Measurements from ENCODE around the gene GZF1.

GZF1 gene

DNA sequence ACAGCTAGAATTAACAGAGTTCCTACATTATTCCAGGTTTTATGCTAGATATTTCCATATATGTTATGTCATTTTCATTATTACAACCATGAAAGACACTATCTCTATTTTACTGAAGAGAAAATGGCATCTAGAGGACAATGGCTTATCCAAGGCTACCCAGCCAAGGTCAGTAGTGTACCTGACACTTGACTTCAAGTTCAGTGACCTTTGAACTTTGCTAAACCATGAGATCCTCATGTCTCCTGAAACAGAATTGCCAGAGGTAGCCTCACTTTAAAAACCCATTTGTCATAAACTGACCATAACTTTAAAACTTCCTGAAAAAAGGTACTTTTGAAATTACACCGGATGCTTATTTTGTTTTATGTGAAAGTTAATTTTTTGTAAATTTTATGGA lies 44.9 kb downstream of the GZF1 start:
- DNase-seq = no peak

DNA sequence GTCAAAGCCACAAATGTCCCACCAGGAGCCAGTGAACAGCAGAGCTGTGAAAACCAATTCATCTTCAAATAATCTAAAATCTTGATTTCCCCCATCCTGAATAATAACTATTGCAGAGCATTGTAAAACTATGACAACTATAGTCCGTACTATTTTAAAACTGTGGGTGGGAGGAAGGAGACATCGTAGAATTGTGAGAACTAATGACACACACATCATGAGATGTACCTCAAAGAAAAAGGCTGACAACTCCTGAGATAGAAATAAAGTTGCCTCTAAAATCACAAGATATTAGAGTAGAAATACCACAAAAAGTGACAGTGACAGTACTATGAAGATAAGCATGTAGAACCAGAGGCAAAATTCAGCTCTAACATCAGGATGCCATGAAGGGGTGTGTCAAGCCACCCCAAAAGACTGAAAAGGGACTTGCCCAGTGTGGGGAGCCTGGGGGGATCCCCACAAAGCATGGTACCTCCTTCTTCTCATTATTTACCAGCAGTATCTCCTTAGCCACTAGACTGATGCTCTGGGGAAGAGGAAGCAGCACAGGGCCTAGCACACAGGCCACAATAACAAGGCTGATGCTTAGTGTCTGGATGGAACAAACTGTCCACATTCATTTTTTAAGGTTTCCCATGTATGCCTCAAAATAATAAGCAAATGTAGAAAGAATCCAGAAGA lies 45.9 kb downstream of the GZF1 start:
- no peak for DNase-seq

DNA sequence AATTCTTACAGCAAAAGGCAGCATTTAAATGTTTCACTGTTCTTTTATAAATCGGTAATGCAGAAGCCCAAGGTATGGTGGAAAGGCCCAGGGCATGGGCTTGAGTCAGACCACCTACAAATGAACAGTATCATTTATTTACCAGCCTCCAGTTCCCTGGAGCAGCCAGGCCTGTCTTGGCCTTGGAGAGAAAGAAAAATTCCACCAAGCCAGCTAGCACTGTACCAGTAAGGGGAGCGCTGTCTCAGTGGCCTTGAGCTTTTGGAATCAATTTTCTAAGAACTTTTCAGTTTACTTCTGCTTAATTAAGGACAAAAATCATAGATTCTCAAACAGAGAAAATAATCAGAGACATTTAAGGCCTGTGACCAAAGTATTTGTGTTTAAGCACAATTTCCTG lies 47.0 kb downstream of the GZF1 start:
- no peak for DNase-seq

DNA sequence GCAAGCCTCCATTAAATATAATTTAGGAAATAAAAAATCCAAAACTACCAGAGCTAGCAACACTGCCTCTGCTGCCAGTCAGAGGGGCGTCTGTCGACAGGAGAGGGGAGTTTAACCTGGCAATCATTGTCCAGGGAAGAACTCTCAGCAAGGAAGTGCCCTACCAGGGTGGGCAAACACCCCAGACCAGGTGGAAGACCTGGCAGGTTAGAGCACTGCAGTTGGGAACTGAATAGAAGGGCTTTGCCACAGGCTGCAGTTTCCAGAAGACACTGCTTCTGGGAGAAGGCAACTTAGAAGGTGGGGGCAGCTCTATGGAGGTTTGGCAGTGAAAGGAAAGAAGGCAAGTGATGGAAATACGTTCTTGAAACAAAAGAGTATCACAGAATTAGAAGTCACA lies 47.8 kb downstream of the GZF1 start:
- DNase-seq = no peak

DNA sequence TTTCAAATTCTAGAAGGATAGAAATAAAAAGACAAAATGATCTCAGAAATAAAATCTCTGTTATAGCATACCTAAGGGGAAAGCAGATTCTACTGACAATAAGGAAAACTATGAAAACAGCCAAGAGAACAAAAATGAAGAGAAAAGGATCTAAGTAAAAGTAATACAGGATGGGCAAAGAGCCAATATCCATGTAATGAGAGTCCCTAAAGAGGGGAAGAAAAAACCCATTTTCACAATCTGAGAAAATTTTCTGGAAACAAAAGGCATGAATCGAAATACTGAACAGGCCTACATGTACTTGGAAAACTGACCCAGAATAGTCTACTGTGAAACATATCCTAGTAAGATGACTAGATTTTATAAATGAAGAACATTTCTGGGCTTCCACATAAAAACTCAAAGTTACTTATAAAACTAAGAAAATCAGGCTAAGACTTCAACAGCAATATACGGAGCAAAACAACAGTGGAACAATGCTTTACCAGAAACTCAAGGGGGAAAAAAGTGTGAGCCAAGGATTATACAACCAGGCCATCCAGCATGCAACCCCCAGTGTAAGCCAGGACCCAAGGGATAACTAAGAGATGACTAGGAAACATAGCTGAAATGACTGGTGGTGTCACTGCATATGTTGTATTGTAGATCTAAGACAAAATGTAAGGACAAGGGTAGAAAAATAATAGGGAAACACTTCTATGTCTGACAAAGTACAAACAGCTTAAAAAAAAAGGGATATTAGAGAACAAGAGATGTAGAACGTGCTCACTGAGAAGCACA lies 49.1 kb downstream of the GZF1 start:
- no peak for DNase-seq

DNA sequence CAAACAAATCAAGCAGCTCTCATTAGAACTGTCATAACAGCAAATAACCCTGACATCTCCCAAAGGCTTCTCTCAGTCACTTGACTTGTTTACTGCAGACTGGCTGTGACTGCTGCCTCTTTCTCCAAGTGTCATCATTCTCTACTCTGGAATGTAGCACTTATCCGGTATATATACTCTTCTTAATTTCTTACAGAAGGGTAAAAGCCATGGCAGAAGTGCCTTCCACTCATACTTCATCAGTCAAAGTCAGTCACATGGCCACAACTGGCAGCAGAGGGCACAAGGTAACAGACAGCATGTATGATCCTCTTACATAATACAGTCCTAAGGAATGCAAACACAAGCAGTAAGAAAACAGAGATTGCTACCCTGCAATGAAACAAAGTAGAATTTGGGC lies 50.0 kb downstream of the GZF1 start:
- DNase-seq = no peak

DNA sequence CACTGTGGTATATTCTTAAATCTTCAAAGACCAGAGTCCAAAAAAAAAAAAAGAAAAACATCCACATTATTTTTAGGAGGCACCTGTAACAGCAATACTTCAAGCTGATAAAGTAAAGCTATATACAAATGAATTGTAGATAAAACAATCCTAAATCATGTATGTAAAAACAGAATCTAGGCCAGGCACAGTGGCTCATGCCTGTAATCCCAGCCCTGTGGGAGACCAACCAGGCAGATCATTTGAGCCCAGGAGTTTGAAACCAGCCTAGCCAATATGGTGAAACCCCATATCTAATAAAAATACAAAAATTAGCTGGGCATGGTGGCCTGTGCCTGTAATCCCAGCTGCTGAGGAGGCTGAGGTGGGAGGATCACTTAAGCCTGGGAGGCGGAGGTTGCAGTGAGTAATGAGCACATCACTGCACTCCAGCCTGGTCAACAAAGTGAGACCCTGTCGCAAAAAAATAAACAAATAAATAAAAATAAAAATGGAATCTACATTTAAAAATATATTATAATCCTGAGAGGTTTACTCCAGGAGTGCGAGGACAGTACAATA lies 52.0 kb downstream of the GZF1 start:
- no peak for DNase-seq

DNA sequence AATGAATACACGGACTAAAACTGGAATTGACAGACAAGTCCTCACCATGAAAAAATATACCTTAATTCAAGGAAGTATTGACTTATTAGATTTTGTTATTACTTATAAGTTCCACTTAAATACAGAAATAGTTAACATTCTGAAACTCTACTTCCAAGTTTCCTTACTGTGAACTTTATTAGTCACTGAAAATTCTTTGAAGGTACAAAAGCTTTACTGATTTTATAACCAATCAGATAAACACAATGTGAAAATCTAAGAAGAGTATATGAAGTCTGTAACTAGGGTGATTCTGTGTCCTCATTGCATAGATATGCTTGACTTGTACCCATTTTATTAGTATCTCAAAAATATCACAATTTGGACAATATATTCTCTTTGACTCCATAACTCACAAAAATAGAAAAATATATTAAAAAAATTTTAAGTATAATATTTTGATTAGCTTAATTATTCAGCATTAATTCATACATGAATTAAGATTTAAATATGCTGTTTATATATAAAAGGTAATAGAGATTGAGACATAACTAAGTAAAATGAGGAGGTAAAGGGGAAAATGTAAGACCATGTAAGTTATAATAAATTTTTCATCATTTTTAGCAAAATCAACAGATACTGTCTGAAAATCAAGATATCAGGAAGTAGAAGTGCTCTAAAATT lies 52.7 kb downstream of the GZF1 start:
- no peak for DNase-seq

DNA sequence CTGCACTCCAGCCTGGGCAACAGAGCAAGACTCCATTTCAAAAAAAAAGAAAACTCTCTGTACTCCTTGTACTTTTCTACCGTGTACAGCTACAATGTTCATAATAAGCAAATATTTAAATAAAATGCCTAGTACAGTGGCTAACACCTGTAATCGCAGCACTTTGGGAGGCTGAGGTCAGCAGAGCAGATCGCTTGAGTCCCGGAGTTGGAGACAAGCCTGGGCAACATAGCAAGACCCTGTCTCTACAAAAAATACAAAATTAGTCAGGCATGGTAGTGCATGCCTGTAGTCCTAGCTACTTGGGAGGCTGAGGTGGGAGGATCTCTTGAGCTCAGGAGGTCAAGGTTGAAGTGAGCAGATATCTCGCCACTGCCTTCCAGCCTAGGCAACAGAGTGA lies 53.6 kb downstream of the GZF1 start:
- no peak for DNase-seq

DNA sequence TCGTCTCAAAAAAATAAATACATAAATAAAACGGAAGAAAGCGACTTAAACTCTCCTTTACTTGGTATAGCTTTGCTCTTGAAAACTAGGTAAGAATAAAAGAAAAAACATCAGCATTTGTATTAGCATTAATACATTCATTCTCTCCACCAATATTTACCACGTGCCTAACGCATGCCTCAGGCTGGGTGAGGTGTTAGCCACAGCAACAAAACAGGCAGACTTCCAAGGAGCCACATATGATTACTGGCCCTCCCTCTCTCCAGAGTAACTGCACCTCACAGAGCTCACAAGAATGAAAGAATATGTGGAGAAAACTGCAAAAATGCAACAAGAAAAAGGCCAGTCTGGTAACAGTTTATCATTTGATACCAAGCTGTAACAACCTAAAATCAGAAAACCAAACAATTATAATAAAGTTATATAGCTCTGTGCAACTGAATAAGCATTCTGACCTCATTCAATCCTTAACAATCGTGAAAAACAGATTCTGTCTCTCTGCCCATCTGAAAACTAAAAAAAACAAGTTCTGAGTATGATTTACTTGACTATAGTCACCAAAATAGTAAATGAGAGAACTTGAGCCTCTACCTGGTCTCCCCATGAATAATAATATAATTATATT lies 54.1 kb downstream of the GZF1 start:
- no peak for DNase-seq

DNA sequence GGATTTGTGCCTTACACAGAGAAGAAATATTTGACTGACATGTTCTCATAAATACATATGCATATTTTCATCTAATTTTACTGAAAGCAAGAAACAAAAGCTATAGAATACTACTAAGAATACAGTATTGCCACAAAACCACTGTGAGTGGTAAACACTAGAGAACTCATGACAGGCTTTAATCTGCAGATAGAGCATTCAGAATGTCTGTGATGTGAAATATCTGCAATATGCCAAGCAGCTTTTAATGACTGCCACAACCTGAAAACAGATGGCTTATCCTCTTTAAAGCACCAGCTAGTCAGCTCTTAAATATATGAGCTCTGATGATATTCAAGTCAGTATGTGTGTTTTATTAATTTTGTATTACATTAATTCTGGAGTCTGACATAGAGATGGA lies 55.9 kb downstream of the GZF1 start:
- DNase-seq = no peak

DNA sequence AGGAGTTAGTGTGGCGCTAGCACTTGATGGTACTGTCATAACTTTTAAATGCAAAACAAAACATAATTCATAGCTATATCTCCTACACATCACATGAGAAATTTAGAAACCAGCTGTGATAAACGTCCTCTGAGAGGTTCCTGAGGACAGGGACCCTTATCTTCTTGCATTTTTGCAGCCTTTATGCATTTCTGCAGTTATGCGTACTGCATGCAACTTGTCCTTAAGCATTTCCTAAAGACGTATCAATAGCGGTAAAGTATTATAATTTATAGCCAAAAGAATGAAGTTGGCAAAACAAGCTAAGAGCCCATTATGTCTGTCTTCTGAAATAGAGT lies 57.6 kb downstream of the GZF1 start:
- DNase-seq = no peak

DNA sequence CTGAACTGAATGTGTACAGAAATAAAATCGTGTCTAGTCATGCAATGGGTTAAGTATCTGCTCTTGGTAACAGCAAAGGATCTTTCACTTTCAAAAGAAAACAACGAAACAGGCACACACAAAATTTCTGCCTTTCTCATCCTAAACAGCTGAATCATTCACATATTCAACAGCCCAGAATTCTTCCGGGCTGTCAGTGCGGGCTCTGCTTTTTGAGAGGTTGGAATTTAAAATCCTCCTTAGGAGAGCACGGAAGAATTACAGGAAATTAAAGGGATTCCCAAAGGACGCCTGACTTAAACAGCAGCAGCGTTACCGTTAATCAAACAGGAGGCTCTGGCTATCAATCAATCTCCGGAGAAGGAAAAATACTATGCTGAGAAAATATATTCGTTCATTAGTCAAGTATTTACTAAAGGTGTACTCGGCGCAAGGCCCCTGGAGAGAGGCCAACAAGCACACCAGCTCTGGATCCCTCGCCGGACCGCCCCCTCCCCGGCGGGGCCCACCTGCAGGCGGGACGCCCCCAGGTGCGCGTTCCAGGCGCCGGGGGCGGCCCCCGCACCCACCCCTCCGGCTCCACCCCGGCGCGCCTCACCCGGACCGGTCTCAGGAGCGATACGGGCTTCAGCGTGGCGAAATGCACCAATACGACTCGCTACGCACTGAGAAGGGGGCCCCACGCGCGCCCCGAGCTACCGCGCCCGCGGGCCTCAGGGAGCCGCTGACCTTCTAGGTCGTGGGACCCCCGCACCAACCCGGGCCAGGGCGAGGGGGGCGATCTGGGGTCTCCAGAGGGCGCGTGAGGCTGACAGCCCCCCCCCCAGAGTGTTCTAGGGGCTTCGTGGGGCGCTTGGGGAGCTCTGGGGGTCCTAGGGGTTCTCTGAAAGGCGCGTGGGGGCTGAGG lies 58.3 kb downstream of the GZF1 start:
- DNase-seq = peak; percentile 60

DNA sequence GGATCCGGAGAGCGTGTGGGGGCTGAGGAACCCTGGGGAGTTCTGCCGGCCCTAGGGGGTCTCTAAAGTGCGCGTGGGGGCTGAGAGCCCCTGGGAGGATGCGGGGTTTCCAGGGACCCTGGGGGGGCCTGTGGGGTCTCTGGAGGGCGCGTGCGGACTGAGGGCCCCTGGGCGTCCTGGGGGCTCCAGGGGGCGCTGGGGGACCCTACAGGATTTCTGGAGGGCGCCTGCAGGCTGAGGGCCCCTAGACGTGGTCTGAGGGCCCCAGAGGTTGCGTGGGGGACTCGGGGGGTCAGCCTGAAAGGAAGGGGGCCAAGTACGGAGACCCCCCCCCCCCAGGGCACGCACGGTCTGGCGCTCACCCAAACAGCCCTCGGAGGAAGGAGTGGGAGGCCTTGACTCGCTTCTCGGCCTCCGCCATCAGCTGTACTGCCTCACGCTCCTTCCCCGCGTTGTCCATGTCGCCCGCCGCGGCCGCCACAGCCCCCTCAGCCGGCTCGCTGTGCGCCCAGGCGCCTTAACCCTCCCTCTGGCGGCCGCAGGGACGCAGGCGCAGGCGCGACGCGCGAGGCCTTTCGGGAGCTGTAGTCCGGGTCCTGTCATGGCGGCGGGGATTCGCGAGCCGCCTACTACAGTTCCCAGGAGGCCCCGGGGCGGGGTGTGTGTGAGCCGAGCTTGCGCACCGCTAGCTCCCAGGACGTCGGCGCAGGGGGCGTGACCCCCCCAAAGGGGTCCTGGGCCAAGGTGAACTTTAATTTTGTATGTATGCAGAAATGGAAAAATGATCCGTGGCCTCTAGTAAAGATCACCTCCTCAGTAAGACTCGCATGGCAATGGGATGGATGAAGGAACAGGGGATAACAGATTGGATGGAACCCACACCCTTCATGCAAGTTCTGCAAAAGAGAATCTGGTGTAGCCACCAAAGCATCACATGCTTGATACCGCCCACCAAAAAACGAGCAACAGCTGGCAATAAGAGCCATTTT lies 59.3 kb downstream of the GZF1 start, which contains the start of gene NAPB:
NAPB (minus strand) TSS at position 546 of the 989 bp plus-strand sequence; CDS start at position 460, 86 bp downstream.
- peak; percentile 86 for DNase-seq
